ENCODE measurements around the gene CDC14A. TPM values are rescaled to one million over a fixed set of nuclear protein-coding genes. Genes with fewer than 3 reads are reported as not detected.
A peak's percentile ranks its signal among the peaks of the same experiment; 100 is the strongest.

CDC14A gene
- total RNA-seq, 1 donor from 2014 or later, result 6.3 TPM

- Histone ChIP-seq H3K9ac (ENCODE audit: low read length) (no peak overlapping the region), H2AFZ (ENCODE audit: low read depth, low read length) (no peak overlapping the region), H3K27me3 (ENCODE audit: insufficient read depth, low read length) (no peaks in the 10 kb centered on the region), H3K4me2 (ENCODE audit: low read length) (no peak overlapping the region), H3K36me3 (ENCODE audit: insufficient read depth, low read length) (no peaks in the 10 kb centered on the region), H3K4me1 (ENCODE audit: insufficient read depth, low read length) (no peaks in the 10 kb centered on the region), H3K4me3 (ENCODE audit: insufficient read depth, low read depth, low read length) (no peak overlapping the region), H3K27ac (ENCODE audit: low read depth, low read length) (no peak overlapping the region), H4K20me1 (ENCODE audit: insufficient read depth, low read length) (no peaks in the 10 kb centered on the region), H3K9me3 (ENCODE audit: insufficient read depth, low read depth, low read length) (no peaks in the 10 kb centered on the region), H3K79me2 (ENCODE audit: insufficient read depth, low read length) (no peaks in the 10 kb centered on the region)
- Mint-ChIP-seq H3K36me3 (ENCODE audit: low read depth, unreplicated experiment) (no peaks in the 10 kb centered on the region), H3K4me1 (ENCODE audit: low read depth, unreplicated experiment) (no peaks in the 10 kb centered on the region), H3K9me3 (ENCODE audit: unreplicated experiment) (no peaks in the 10 kb centered on the region), H3K27ac (ENCODE audit: unreplicated experiment) (no peak overlapping the region), H3K27me3 (ENCODE audit: low read depth, unreplicated experiment) (no peaks in the 10 kb centered on the region), H3K4me3 (ENCODE audit: unreplicated experiment) (no peak overlapping the region)
- TF ChIP-seq EZH2 (IDR thresholded peaks at IDR 0.05; ENCODE audit: insufficient read depth, low read length) (no peak), CTCF (IDR thresholded peaks at IDR 0.05; ENCODE audit: insufficient read depth, low read depth, low read length) (no peak)
- DNase-seq (ENCODE audit: low read depth) (no peak), FAIRE-seq (no peak)
Observed at GRCh38 chr1:100346387-100346786, 5.9 kb upstream of the CDC14A start.

- no peaks in the 10 kb centered on the region for H3K27me3 Mint-ChIP-seq (ENCODE audit: low read depth, unreplicated experiment)
- H3K9me3 ChIP-seq (ENCODE audit: insufficient read depth, low read depth, low read length), result no peaks in the 10 kb centered on the region
- H3K4me1 ChIP-seq (ENCODE audit: insufficient read depth, low read length), result no peaks in the 10 kb centered on the region
- no peaks in the 10 kb centered on the region for H3K79me2 ChIP-seq (ENCODE audit: insufficient read depth, low read length)
- H3K36me3 Mint-ChIP-seq (ENCODE audit: low read depth, unreplicated experiment), result no peaks in the 10 kb centered on the region
- no peaks in the 10 kb centered on the region for H3K27me3 ChIP-seq (ENCODE audit: insufficient read depth, low read length)
- no peak overlapping the region for H3K9ac ChIP-seq (ENCODE audit: low read length)
- DNase-seq (ENCODE audit: low read depth), result peak; percentile 73
- no peaks in the 10 kb centered on the region for H3K9me3 Mint-ChIP-seq (ENCODE audit: unreplicated experiment)
- FAIRE-seq, result no peak
- TF ChIP-seq EZH2 (IDR thresholded peaks at IDR 0.05; ENCODE audit: insufficient read depth, low read length), result no peak
- TF ChIP-seq CTCF (IDR thresholded peaks at IDR 0.05; ENCODE audit: insufficient read depth, low read depth, low read length), result no peak
- no peaks in the 10 kb centered on the region for H3K4me1 Mint-ChIP-seq (ENCODE audit: low read depth, unreplicated experiment)
- H3K4me2 ChIP-seq (ENCODE audit: low read length), result peak overlapping the region; percentile 7
- H3K36me3 ChIP-seq (ENCODE audit: insufficient read depth, low read length), result no peaks in the 10 kb centered on the region
- no peak overlapping the region for H3K27ac Mint-ChIP-seq (ENCODE audit: unreplicated experiment)
- H2AFZ ChIP-seq (ENCODE audit: low read depth, low read length), result no peak overlapping the region
- H3K4me3 Mint-ChIP-seq (ENCODE audit: unreplicated experiment), result no peak overlapping the region
- H3K4me3 ChIP-seq (ENCODE audit: insufficient read depth, low read depth, low read length), result no peak overlapping the region
- H4K20me1 ChIP-seq (ENCODE audit: insufficient read depth, low read length), result no peaks in the 10 kb centered on the region
- H3K27ac ChIP-seq (ENCODE audit: low read depth, low read length), result no peak overlapping the region
Observed at GRCh38 chr1:100347009-100347966, 5.0 kb upstream of the CDC14A start.

Data from astrocyte (in vitro differentiated cells and primary cell).